PFSK-1 (cell line): ENCODE results near the gene KLF12.

Experiments
- FOXP2 ChIP-seq: optimal IDR thresholded peaks from 2 replicates; pipeline ENCODE3; 2011; ENCODE audit warnings: borderline replicate concordance, control low read depth, inconsistent platforms; ENCODE audit not compliant: insufficient read depth; ENCODE audit errors: extremely low read length, extremely low read depth
- POLR2AphosphoS5 ChIP-seq: IDR thresholded peaks from 2 replicates; pipeline ENCODE4 v1.6.1; 2012; ENCODE audit warnings: low read depth, mild to moderate bottlenecking, control low read depth, low read length, moderate library complexity
- SIN3A ChIP-seq: IDR thresholded peaks from 2 replicates; pipeline ENCODE4 v1.6.1; 2012; ENCODE audit warnings: mild to moderate bottlenecking, low read length, moderate library complexity, borderline replicate concordance; ENCODE audit not compliant: insufficient read depth
- TAF1 ChIP-seq: IDR thresholded peaks from 2 replicates; pipeline ENCODE4 v1.6.1; 2012; ENCODE audit warnings: low read length, control low read depth, borderline replicate concordance; ENCODE audit not compliant: insufficient read depth
- TF ChIP-seq, protein P1 (sequence below), 2 experiments: IDR thresholded peaks; 2 replicates each; pipeline versions ENCODE4 v1.6.1 to v1.8.0; 2011 to 2012; ENCODE audit warnings: low read depth in 2 of 2, low read length in 2 of 2, control low read depth in 1 of 2, inconsistent platforms in 1 of 2, mild to moderate bottlenecking in 1 of 2, moderate library complexity in 1 of 2; ENCODE audit not compliant: insufficient read depth in 1 of 2

DNA sequence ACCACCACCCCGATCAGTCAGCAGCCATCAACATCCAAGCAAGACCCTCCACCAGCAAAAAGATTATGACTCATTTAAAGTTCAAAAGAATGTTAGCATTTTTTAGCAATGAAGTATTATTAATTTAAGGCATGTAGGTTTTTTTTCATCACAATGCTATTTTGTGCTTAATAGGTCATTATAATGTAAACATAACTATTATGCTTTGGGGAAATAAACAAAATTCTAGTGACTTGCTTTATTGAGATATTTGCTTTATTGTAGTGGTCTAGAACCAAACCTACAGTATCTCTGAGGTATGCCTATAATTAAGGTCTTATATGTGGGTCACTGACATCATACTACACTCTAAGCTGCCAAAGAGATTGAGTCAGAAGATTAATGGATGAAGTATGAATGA, 20.0 kb downstream of the KLF12 start:
- no peak for TF ChIP-seq POLR2AphosphoS5
- TF ChIP-seq TAF1: no peak
- TF ChIP-seq, protein P1, sequence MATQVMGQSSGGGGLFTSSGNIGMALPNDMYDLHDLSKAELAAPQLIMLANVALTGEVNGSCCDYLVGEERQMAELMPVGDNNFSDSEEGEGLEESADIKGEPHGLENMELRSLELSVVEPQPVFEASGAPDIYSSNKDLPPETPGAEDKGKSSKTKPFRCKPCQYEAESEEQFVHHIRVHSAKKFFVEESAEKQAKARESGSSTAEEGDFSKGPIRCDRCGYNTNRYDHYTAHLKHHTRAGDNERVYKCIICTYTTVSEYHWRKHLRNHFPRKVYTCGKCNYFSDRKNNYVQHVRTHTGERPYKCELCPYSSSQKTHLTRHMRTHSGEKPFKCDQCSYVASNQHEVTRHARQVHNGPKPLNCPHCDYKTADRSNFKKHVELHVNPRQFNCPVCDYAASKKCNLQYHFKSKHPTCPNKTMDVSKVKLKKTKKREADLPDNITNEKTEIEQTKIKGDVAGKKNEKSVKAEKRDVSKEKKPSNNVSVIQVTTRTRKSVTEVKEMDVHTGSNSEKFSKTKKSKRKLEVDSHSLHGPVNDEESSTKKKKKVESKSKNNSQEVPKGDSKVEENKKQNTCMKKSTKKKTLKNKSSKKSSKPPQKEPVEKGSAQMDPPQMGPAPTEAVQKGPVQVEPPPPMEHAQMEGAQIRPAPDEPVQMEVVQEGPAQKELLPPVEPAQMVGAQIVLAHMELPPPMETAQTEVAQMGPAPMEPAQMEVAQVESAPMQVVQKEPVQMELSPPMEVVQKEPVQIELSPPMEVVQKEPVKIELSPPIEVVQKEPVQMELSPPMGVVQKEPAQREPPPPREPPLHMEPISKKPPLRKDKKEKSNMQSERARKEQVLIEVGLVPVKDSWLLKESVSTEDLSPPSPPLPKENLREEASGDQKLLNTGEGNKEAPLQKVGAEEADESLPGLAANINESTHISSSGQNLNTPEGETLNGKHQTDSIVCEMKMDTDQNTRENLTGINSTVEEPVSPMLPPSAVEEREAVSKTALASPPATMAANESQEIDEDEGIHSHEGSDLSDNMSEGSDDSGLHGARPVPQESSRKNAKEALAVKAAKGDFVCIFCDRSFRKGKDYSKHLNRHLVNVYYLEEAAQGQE (IDR thresholded peaks at IDR 0.05; ENCODE audit: insufficient read depth in 1 of 2, low read depth in 2 of 2, low read length in 2 of 2): no peak
- TF ChIP-seq SIN3A: no peak
- TF ChIP-seq FOXP2: no peak
